ENCODE data around the gene FOXE1.

The FOXE1 gene

DNA sequence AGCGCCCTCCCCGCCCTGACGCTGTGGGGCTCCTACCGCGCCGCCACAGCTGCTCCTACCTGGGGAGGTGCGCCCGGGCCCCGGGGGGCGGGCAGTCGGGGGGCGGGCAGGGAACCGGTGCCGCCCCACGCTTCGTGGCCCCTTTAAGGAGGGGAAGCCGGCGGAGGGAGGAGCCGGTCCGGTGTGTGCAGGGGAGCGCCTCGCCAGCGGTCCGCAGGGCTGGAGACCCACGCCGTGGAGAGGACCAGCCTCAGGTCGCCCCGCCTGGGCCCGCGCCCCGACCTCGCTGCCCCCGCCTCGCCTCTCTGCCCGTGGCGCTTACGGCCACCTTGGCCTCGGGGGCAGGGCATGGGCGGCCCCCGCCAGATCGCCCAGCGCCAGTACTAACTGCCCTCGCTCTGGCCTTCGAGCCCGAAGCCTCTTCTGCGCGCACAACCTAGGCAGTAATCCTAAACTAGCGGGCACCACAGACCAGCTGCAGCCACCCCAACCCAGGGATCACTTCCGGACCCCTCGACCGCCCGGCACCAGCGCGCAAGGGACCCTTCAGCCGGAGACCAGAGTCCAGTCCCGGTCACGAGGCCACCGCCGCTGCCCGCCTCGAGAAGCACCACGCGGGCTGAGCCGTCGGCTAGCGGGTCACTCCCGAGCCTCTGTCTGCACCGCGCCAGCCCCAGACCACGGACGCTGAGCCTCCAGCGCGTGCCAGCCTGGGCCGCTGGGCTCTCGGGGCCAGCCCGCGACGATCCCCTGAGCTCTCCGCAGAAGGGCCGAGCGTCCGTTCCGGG is at the start of gene FOXE1:
TSS of gene FOXE1 (plus strand) at position 171 of the 788 bp plus-strand sequence. CDS start 689 bp downstream, outside the sequence.
- DNase-seq, result no peak

DNA sequence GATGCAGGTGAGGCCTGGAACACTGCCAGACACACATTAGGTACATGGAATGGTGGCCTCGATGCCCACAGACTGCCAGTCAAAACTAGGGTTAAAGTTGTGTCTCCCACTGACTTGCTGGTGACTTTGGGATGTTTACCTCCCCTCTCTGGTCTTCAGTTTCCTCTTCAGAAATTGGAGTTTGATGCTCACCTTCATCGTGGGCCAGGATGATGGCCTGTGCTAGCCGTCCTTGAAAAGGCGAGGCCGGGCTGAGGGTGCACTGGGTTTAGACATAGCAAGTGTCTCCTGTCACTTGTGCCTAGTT is 49.0 kb upstream of the FOXE1 start:
- no peak for DNase-seq

DNA sequence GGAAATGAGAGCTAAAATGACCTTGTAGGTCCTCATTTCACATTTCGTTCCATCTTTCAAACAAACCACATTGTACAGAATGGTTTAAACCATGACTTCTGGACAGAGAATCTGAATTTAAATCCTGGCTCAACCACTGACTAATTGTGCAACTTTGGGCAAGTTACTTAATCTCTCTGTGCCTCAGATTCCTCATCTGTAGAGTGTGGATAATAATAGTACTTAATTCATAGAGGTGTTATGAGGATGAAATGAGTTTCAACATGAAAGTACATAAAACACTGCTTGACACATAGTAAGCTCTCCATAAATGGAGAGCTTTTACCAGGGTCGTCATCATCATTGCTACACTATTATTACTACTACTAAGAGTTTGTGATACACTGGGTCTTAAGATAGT is 46.3 kb upstream of the FOXE1 start:
- DNase-seq, result no peak

DNA sequence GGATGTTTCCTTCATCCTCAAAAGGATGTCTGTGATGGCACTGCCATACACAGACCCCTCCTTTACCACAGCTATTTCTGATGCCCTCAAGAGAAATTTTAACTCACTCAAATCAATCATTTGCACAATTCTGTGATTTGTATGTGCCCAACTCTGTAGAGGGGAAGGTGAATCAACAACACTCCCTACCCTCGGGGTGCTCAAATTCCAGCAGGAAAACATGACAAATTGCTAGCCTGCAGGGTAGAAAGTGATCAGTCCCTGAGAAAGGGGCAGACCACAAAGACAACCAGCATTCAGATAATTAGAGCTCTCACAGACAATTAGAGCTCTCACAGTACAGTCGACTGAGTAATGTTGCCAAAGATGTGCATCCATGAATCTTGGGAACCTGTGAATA is 45.3 kb upstream of the FOXE1 start:
- DNase-seq, result no peak

DNA sequence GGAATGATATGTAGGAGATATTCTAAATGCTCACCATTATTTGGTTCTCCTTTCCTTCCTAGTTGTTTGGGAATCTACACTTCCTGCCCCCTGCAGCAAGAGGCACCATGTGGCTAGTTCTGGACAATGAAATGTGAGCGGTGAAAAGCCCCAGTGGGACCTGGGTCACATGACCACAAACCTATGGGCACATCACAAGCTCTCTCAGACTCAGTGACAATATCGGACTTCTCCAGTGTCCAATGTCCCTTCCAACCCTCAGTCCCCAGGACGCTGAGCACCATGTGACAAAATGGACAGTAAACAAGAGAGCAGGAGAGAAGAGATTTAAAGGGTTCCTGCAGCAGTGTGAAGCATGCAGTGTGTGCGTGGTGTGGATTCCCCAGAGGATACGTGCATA is 44.6 kb upstream of the FOXE1 start:
- DNase-seq, result no peak

DNA sequence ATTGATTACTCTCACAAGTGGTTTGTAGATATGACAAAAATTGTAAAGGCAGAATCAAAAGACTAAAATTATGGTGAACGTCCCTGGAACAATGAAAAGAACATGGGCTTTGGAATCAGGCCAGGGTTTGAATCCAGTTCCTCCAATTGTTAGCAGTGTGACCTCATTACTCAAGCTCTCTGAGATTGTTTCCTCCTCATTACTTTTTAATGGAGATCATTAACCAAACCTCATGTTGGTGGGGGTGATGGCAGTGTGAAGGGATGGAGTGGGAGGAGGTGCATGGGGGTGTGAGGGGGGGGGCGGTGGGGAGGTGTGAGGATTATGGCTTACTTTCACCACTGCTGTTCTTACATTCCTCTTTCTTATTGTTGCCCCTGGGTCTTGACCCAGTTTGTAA is 44.1 kb upstream of the FOXE1 start:
- DNase-seq, result no peak

DNA sequence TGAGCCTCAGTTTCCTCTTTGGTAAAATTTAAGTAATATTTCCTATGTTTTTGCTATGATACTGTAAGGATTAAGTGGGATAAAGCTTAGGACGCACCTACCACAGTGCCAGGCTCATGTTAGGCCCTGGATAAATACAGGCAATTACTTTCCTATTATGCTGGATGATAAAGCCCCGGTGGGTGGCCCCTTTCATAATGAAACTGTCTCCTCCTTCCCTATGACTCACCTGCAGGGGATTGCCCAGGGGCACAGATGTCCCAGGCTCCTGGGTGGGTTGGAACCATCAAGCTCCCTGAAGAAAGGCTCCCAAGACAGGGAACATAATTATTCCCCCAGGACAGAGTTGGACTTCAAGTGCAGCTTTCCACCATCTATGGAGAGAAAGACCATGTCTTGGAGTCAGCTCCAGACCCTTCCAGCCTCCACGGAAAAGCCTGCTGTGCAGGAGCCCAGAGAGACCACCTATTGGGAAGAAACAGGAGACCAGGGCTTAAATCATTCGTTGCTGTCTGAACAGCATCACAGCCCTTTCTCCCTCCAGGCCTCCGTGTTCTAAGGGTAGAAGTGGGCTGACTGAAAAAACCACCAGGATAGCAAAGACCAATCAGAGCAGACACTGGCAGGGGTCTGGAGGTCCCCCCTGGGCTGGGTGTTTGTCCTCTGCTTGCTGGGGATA is 43.2 kb upstream of the FOXE1 start:
- DNase-seq, result no peak

DNA sequence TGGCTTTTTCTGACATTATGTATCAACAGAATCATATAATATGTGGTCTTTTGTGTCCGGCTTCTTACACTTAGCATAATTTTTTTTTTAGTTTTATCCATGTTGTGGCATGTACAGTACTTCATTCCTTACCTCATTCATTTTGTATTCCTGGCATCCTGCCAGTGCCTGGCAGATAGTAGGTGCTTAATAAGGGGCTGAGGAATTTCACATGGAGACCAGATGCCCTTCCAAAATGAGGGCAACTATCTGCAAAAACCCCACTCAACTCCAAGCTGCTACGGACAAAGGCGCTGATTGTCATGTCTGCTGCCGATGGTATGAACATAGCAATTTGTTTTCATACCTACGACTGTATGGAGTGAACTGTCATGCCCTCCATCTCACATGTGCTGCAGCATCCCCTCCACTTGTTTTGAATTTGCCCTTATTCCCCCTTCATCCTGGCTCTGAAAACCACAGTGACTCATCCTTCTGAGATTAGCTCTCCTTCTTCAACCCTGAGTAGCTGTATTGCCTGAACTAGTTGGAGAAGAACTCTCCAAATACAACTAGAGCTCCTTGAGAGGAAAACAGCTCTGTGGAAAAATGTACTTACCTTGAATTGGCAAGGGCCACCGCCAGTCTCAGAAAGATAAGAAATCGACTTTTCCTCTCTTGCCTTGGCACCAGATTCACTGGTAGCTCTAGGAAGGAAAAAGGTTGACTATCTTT is 41.3 kb upstream of the FOXE1 start:
- DNase-seq, result no peak

DNA sequence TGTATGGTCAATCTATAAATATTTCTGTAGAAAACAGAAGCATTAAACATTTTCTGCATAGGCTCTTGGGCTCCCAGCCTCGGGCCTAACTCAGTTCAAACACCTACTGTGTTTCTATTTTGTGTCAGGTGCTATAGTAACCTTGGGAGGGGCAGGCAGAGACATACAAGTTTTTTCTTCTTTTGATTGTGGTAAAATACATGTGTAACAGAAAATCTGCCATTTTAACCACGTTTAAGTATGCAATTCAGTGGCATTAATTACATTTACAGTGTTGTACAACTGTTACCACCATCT is 40.8 kb upstream of the FOXE1 start:
- DNase-seq, result no peak

DNA sequence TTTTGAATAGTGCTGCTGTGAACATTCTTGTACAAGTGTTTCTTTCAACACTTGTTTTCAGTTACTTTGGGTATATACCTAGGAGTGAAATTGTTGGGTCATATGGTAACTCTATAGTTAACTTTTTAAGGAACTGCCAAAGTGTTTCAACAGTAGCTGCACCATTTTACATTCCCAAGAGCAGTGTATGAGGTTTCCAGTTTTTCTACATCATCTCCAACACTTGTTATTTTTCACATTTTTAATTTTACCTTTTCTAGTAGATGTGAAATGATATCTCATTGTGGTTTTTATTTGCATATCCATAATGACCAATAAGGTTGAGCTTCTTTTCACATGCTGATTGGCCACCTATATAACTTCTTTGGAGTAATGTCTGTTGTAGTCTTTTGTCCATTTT is 40.0 kb upstream of the FOXE1 start:
- no peak for DNase-seq

DNA sequence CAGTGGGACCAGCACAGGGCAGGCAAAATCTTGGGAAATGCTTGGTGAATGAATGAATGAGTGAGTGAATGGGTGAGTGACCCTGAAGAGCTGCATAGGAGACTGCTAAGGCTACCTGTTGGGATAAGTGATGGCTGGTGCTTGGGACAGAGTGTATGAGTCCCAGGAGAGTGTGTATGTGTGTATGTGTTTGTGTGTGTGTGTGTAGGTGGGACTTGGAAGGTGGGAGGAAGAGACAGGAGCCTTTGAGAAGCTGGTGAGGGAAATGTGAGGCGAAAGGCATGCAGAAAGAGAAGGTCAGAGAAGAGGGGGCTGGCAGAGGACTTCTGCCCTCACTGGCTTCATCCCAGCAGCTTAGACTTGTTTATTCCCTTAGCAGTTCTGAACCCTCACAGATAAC is 33.3 kb upstream of the FOXE1 start:
- DNase-seq, result no peak

DNA sequence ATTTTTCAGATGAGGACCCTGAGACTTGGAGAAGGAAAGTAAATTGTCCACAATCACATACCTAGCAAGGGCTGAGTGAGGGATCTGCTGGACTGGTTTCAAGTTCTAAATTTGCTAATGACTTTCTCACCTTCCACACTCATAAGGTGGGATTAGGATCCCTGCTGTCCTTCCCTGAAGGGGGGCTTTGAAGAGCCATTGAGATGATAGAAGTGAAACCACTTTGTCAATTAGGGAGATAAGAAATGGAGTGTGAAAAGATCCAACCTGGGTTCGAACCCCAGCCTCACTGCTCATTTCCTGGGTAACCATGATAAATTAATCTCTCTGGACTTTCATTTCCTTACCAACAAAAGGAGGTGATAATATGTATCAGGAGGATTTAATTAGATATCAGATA is 32.7 kb upstream of the FOXE1 start:
- no peak for DNase-seq

DNA sequence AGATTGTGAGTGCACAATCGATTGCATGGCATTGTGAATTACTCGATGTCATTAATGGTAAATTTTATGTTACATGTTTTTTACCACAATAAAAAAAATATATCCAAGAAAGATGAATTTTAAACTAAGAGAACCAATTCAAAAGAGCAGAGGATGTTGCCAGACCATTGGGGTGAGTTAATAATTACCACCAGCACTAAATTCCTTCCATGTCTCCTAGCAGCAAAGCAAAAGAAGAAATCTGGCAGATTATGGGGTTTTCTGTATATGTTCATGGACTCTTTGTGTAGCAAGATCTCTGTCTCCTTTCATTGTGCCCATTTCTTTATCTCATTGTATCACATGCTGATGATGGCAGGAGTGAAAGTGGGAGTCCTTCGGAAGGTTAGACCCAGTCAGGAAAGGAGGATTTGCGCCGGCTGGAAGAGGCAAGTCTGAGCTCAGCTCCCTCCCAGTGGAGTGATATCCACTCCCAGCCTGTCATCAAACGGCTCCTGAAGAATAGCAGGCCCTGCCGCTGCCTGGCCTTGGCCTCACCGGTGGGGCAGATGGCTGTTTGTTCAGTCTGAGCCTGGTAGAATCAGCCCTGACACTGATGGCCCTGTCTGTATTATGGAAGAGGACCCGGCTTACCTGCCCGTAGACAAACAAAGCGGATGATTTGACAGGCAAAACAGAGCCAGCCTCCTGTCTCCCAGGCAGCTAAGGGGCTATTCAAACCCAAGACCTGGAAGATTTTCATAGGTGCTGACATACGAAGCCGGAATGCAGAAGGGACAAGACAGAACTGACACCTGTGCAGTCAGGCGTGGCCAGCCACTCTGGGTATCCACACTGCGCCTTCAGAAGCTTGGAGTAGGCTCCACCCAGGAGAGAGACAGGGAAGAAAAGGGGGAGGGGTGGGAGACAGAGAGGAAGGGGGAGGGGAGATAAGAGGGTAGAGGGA is 21.9 kb upstream of the FOXE1 start:
- no peak for DNase-seq

DNA sequence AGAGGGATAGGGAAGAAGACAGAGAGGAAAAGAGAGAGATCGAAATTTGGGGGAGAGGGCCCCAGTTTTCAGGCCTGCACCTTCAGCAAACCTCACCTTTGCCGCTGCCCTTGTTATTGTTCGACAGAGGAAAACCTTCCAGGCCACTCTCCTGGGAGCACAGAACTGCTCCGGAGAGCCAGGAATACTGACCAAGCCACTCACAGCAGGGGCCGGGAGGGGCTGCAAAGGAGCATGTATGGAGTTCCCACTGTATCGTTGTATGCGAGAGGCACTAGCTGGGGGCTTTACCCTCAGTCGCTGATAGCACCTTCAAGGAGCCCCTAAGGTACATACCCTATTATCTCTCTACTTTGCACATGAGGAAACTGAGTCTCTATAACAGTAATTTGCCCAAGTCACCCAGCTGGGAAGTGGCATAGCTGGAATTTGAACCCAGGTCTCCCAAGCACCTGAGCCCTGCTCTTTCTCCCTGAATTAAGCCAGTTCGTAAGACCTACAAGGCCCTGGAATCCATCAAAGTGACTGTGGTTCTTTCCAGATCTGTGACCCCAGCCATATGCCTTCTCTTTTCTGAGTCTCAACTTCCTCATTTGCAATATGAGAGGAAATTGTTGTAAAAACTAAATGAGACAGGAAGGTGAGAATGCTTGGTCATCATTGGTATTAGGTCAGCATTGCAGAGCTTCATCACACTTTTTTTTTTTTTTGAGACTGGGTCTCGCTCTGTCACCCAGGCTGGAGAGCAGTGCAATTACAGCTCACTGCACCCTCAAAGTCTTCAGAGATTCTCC is 21.0 kb upstream of the FOXE1 start:
- DNase-seq, result no peak

DNA sequence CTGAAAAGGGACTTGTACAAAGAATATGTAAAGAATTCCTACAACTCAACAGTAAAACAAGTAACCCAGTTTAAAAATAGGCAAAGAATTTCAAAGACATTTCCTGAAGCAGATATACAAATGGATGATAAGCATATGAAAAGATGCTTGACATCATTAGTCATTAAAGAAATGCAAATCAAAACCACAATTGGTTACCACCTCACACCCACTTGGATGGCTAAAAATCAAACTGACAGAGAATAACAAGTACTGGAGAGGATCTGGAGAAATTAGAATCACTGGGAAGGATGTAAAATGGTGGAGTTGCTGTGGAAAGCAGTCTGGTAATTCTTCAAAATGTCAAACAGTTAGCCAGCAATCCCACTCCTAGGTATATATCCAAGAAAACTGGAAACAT is 12.5 kb upstream of the FOXE1 start:
- DNase-seq, result no peak

DNA sequence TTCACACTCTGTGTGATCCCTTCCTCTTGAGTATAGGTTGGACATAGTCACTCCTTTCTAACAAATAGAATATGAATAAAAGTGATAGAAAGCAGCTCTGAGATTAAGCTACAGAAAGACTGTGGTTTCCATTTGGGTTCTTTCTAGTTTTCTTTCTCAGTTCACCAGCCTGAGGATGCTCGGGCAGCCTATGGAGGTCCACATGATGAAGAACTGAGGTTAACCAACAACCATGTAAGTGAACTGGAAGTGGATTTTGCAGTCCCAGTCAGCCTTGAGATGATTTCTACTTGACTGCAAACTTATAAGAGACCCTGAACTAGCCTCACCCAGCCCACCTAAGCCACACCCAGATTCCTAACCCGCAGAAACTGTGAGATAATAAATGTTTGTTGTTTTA is 10.1 kb upstream of the FOXE1 start:
- no peak for DNase-seq

DNA sequence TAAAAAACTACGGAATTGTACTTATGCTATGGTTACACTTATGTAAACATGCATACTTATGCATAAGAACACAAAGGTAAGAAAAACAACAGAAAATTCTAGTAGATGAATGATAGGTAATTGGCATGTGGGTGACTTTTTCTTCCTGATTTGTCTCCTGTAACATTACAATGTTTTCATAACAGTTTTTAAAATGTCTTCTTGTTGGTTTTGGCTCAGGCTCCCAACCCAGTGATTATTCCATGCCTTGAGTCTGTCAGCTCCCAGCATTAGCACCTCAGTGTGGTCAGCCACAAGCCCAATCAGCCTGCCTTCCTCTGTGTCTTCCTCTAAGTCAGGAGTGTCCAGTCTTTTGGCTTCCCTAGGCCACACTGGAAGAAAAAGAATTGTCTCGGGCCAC is 7.9 kb upstream of the FOXE1 start:
- DNase-seq, result no peak

DNA sequence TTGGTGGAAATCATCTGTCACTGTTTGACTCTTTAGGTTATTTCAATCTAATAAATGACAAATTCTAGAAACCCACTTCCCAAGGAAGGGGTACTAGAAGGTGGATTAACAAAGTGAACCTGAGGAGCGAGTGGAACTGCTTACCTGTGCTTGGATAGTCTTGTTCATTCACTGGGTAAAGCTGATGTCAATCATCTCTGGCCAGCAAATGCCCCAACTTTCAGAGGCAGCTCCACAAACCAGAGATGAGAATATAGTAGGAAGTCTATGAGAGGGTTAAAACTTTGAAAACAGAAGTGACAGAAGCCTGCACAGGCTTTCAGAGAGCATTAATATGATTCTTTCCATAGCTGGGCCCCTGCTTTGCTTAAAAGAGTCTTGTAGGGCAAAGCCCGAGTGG is 7.3 kb upstream of the FOXE1 start:
- DNase-seq, result no peak

DNA sequence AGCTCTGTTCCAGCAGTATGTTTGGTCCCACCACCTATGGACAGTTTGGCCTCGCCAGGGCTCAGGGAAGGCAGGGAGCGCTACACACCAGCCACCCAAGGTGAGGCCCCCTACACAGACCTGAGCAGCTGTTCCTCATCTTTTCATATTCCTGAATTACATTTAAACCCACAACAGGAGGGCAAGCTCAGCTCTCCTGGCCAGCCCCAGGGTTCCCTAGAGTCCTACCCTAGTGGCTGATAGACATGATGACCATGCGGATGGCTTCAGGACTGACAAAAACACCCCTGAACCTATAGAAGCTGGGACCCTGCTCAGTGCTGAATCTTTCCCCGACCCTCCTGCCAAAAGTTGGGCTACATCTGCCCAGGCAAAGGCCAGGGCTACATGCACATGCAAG is 6.7 kb upstream of the FOXE1 start:
- no peak for DNase-seq

DNA sequence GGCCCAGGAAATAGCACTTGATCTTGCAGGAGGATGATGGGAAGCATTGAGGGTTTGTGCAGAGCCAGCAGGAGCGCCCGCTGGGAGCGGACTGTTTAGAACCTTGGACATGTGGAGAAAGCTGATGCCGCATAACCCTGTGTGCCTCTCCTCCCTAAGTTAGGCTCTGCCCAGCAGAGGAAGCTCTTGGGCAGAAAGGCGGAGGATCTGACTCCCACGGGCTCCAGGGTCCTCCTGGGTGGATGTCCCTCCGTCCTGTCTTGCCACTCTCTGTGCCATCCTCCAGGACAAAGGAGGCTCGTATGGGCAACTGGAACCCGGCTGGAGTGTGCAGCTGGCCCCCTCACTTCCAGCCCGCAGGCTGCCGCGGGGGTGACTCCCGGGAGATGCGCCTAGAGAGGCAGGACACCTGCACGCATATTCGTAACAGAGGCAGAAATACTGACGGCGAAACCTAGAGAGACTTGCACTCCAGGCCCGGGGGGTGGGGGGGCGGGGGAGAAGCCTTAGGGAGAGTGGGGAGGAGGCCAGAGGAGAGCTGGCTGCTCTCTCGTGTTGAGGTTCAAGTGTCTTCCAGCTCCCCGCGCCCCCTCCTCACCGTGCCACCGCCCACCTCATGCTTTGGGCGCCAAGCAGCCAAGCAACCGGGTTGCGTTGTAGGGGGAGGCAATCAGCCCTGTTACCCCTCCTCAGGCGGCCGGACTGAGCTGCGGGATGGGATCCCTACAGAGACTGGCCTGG is 5.4 kb upstream of the FOXE1 start:
- DNase-seq, result no peak

DNA sequence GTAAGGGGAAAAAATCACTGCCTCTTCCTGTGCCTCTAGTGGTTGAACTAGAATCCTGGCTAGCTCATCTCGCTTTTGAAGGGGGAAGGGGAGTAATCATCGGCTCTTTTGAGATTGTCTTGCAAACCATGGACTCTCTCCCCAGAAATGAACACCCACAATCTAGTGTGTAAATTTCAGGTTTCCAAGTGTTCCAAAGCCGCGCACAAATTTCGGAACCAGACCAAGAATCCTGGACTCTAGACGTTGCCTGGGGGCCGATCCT is 4.9 kb upstream of the FOXE1 start:
- DNase-seq, result no peak
